Lung (tissue), 12 donors: ENCODE data around the gene SLC8A1. TPM values are rescaled to one million over a fixed set of nuclear protein-coding genes. Genes with fewer than 3 reads are reported as not detected.

Experiments used
- ATAC-seq: fragments of 200-7000 bp; cut with Tn5 transposase; one replicate; pipeline ENCODE4 v1.9.1; 2020; ENCODE audit warnings: moderate number of reproducible peaks; ENCODE audit not compliant: insufficient read depth, low FRiP score
- DNase-seq, 3 donors: peaks; one replicate each; pipeline ENCODE4 v3.0.0-alpha.2; 2013 to 2017
- H3K27ac ChIP-seq, 2 donors: one replicate each; pipeline ENCODE4 v1.5.1; 2013; ENCODE audit warnings: mild to moderate bottlenecking in 2 of 2, moderate library complexity in 2 of 2, control low read depth in 1 of 2, inconsistent platforms in 1 of 2, low read depth in 1 of 2, low read length in 1 of 2
- H3K27me3 ChIP-seq, 3 donors: one replicate each; pipeline ENCODE4 v1.5.1; 2013; ENCODE audit warnings: low read length in 2 of 3; ENCODE audit not compliant: control insufficient read depth in 3 of 3, insufficient read depth in 3 of 3
- H3K36me3 ChIP-seq, 4 donors: one replicate each; pipeline ENCODE4 v1.5.1; 2013; ENCODE audit warnings: low read length in 4 of 4, mild to moderate bottlenecking in 1 of 4, moderate library complexity in 1 of 4; ENCODE audit not compliant: control insufficient read depth in 4 of 4, insufficient read depth in 4 of 4
- H3K4me1 ChIP-seq, 5 donors: one replicate each; pipeline ENCODE4 v1.5.1; 2013; ENCODE audit warnings: low read length in 5 of 5, mild to moderate bottlenecking in 2 of 5, moderate library complexity in 1 of 5; ENCODE audit not compliant: control insufficient read depth in 5 of 5, insufficient read depth in 5 of 5
- H3K4me3 ChIP-seq: one replicate; pipeline ENCODE4 v1.5.1; 2013; ENCODE audit warnings: mild to moderate bottlenecking, control low read depth, moderate library complexity
- H3K9ac ChIP-seq, 2 donors: one replicate each; pipeline ENCODE4 v1.5.1; 2013; ENCODE audit warnings: low read length in 2 of 2, control low read depth in 1 of 2; ENCODE audit not compliant: insufficient read depth in 1 of 2
- H3K9me3 ChIP-seq, 4 donors: one replicate each; pipeline ENCODE4 v1.5.1; 2013; ENCODE audit warnings: low read length in 3 of 4, mild to moderate bottlenecking in 1 of 4, moderate library complexity in 1 of 4; ENCODE audit not compliant: control insufficient read depth in 4 of 4, insufficient read depth in 3 of 4
- WGBS, 2 donors: extraction: QIAGEN DNeasy Blood & Tissue Kit; methylation state at CpG; one replicate each; pipeline ENCODE4 v1.1.7; 2013; 5-methylcytosine and 5-hydroxymethylcytosine counted together
- polyA plus RNA-seq, 2 donors: library from polyadenylated mRNA; stranded (reverse); fragments of 200-250 nt; gene quantifications; one replicate each; pipeline ENCODE4 v1.2.1, GENCODE V29; 2013
- total RNA-seq, 2 donors: library from RNA; depleted of rRNA in 1 of 2; stranded (reverse); fragments of >200 nt in 1 of 2; gene quantifications; one replicate each; pipeline ENCODE4 v1.2.1, GENCODE V29; 2014 to 2021
- TF ChIP-seq, protein P1 (sequence below): IDR thresholded peaks from 2 replicates; pipeline ENCODE4 v1.5.1; 2012; ENCODE audit warnings: mild to moderate bottlenecking; ENCODE audit errors: control extremely low read depth, extremely low read depth
- donor health status: control.
- donor health status: control.
- donor health status: Bipolar disorder and iron deficiency.
- donor health status: healthy.
- donor health status: DM: yes; HTN: yes; CAD: no.

The SLC8A1 gene
- total and polyA plus RNA-seq, 4 donors, result 1.2 to 34.7 (median 18.4) TPM

DNA sequence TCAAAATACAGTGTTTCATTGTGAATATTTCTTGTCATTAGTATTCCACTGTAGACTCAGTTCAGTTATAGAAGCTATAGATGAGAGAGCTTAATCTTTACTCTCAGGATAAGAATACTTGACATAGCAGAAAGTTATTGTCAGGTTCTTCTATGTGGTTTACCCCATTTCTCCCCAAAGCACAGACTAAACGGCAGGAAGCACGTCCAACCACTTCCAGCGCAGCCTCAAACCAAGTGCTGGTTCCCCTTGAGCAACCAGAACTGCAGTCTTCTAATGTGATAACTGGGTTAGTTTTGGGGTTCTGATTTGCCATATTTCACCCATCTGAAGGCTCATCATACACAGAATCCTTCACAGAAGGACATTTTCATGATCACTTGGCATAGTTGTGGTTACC lies 324.7 kb downstream of the SLC8A1 start:
- DNase-seq (no peak), ATAC-seq (no peak)
- TF ChIP-seq, protein P1, sequence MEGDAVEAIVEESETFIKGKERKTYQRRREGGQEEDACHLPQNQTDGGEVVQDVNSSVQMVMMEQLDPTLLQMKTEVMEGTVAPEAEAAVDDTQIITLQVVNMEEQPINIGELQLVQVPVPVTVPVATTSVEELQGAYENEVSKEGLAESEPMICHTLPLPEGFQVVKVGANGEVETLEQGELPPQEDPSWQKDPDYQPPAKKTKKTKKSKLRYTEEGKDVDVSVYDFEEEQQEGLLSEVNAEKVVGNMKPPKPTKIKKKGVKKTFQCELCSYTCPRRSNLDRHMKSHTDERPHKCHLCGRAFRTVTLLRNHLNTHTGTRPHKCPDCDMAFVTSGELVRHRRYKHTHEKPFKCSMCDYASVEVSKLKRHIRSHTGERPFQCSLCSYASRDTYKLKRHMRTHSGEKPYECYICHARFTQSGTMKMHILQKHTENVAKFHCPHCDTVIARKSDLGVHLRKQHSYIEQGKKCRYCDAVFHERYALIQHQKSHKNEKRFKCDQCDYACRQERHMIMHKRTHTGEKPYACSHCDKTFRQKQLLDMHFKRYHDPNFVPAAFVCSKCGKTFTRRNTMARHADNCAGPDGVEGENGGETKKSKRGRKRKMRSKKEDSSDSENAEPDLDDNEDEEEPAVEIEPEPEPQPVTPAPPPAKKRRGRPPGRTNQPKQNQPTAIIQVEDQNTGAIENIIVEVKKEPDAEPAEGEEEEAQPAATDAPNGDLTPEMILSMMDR, result no peak
- H3K27me3 ChIP-seq, result no peaks in the 10 kb centered on the region
- H3K36me3 ChIP-seq, result no peaks in the 10 kb centered on the region
- no peaks in the 10 kb centered on the region for H3K9me3 ChIP-seq
- H3K4me1 ChIP-seq, result peaks cover 0 to 23% (median 3%) of the 10 kb centered on the region in 5 donors
- no peak overlapping the region for H3K9ac ChIP-seq
- peak overlapping the region in 1 of 2 donors; percentile 61 for H3K27ac ChIP-seq
- WGBS, 2 donors, result 54 to 58% methylated on average over 3 of the region's 3 CpGs
- H3K4me3 ChIP-seq, result no peak overlapping the region

DNA sequence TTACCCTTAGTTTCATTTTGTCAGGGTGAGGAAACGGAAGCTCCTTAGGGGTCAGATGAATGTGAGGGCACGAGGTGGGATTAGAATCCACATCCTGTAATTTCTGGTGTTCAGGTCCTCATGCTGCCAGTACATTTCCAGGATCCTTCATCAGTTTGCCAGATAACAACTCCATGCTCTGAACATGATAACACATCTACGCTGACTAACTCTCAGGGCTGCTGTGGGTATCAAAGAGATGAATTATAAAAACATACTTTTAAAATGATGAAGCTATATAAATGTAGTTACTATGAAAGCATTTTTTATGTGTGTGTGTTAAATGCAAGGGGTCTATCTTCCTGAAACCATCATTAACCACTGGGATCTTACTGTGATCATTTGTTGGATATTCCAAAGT lies 325.9 kb downstream of the SLC8A1 start:
- WGBS, 2 donors, result 84 to 87% methylated on average over 3 of the region's 3 CpGs

DNA sequence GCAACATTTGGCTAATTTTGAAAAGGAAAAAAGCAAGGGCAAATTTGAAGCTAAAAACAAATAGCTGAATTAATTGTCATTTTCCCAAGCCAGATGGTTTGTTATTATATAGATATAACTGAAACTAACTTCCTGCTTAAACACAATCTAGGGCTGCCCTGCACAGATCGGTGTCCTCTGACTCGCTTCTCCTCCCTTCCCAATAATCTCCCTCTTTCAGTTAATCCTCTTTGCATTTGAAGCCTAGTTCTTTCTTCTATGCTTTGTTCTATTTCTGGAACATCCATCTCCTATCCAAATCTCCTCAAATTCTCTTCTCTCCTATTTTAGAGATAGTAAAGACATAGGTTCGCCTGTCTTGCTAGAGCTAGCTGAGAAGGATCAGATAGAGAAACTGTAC lies 328.1 kb downstream of the SLC8A1 start:
- H3K9me3 ChIP-seq, result peaks cover 0 to under 1% (median 0%) of the 10 kb centered on the region in 4 donors
- H3K36me3 ChIP-seq, result no peaks in the 10 kb centered on the region
- no peak for ATAC-seq
- DNase-seq, result no peak
- H3K4me3 ChIP-seq, result no peak overlapping the region
- peak overlapping the region in 1 of 2 donors; percentile 33 for H3K27ac ChIP-seq
- H3K4me1 ChIP-seq, result peaks cover under 1 to 19% (median 3%) of the 10 kb centered on the region in 5 donors
- 80 to 92% methylated on average over 3 of the region's 3 CpGs for WGBS, 2 donors
- TF ChIP-seq, protein P1, result no peak
- no peak overlapping the region for H3K9ac ChIP-seq
- no peaks in the 10 kb centered on the region for H3K27me3 ChIP-seq

More for the DNA sequence above, 325.9 kb downstream of the SLC8A1 start:
- no peak overlapping the region for H3K4me3 ChIP-seq
- DNase-seq (no peak), ATAC-seq (no peak)
- H3K9ac ChIP-seq, result no peak overlapping the region
- no peaks in the 10 kb centered on the region for H3K27me3 ChIP-seq
- H3K36me3 ChIP-seq, result no peaks in the 10 kb centered on the region
- no peaks in the 10 kb centered on the region for H3K9me3 ChIP-seq
- no peak overlapping the region for H3K27ac ChIP-seq
- TF ChIP-seq, protein P1, result no peak
- H3K4me1 ChIP-seq, result peaks cover 0 to 23% (median 3%) of the 10 kb centered on the region in 5 donors

DNA sequence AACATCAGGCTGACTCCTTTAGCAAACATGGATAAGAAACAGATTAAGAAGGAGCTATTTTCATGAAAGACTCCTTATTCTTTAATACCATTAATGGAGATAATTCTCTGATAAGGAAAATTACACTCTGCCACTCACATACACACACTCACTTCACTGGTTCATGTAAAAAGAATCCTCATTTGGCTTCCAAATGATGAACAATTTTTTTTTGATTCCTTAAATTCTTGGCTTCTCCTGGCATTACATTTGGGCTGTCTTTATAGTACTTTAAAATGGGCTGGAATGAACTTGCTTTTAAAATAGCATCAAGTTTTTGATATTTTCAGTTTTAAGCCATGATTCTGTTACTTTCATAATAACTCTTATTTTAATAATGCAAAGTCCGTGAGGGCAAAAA lies 328.6 kb downstream of the SLC8A1 start:
- Histone ChIP-seq H3K9ac (no peak overlapping the region), H3K36me3 (no peaks in the 10 kb centered on the region), H3K4me3 (no peak overlapping the region), H3K27ac (peak overlapping the region in 1 of 2 donors; percentile 53), H3K9me3 (peaks cover 0 to 3% (median 0%) of the 10 kb centered on the region in 4 donors), H3K4me1 (peaks cover 2 to 17% (median 3%) of the 10 kb centered on the region in 5 donors), H3K27me3 (no peaks in the 10 kb centered on the region)
- DNase-seq (no peak), ATAC-seq (no peak)
- WGBS, 2 donors, result 82 to 89% methylated on average over 1 of the region's 1 CpG
- TF ChIP-seq, protein P1, result no peak
